ENCODE measurements around the gene HTATIP2. TPM values are rescaled to one million over a fixed set of nuclear protein-coding genes. Genes with fewer than 3 reads are reported as not detected.

The HTATIP2 gene
- 46.1 and 50.8 TPM in 2 replicates for total RNA-seq

GRCh38 chr11:20363500-20364340 lies at the start of gene HTATIP2:
Gene HTATIP2, plus strand, starts transcription at chr11:20363714. Its CDS starts 524 bp downstream, at chr11:20364238.

DNA sequence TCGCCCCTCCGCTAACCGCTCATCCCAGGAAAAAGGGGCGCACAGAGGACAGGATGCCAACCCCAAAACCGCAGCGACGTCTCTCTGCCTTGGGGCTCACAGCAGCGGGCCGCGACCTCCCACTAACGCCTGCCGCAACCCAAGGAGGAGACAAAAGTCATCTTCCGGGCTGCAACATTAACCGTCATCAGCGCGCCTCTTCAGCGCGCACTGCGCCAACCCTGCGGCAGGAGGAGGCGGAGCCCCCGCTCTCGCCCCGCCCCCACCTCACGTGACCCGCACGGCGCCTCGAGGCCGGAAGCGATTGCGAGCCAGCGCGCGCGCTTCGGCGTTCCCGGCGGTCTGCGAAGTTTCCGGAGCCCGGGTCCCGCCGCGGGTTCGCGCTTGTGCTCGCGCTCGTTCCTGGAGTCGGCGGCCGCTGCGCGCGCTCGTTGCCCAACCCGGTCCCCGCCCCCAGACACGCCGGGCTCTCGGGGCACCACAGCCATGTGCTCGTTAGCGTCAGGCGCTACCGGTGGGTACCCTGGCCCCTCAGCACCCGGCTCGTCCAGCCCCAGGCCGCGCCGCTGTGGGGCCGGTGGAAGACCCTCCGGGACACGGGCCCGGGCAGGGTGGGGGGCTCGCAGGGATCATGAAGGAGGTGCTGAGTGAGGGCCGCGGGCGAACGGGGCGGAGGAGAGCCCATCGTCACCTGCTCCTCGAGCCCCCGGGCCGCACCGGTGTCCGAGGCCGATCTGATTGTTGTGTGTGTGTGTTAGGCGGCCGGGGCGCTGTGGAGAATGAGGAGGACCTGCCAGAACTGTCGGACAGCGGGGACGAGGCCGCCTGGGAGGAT lies 24.0 kb downstream of the HTATIP2 start, which contains the start of gene PRMT3:
TSS of gene PRMT3 (plus strand) at position 456 of the 835 bp plus-strand sequence. CDS start at position 487, 31 bp downstream.

Other genes starting within 250 kb of the HTATIP2 start
- gene DBX1, start 203.2 kb upstream of the HTATIP2 start, total RNA-seq, result not detected in 2 replicates
- gene PRMT3, start 24.0 kb downstream of the HTATIP2 start, total RNA-seq, result 10.5 and 11.3 TPM in 2 replicates
- gene SLC6A5, start 235.9 kb downstream of the HTATIP2 start, total RNA-seq, result not detected in 2 replicates

Data from hair follicle dermal papilla cell (primary cell).